Calu3 (cell line): Measurements from ENCODE around the gene R3HDM2. TPM values are rescaled to one million over a fixed set of nuclear protein-coding genes. Genes with fewer than 3 reads are reported as not detected.
"Not testable (repeated sequence)": the region's sequence is repeated elsewhere in the genome, so short reads cannot be mapped to it uniquely, and the experiment has no call there.

Source experiments
- BruUV-seq: library from RNA; stranded (reverse); fragments of 400-500 nt; replicated peaks from 2 replicates; lab custom pipeline; 2021; lab: Mats Ljungman, UMichigan
- CTCF ChIA-PET: fragments of 300-600 bp; sonication (Branson Sonifier 250); formaldehyde crosslinking; loops from one replicate; lab custom pipeline; 2022; ENCODE audit warnings: antibody characterized with exemption; lab: Charles Lee
- DNase-seq: peaks from one replicate; pipeline ENCODE4 v3.0.0; 2022
- H3K27ac Mint-ChIP-seq: one replicate; pipeline ENCODE4 v1.8.0; 2022; ENCODE audit warnings: mixed read lengths; ENCODE audit not compliant: unreplicated experiment
- H3K27me3 Mint-ChIP-seq: one replicate; pipeline ENCODE4 v1.8.0; 2022; ENCODE audit warnings: mixed read lengths; ENCODE audit not compliant: unreplicated experiment
- H3K36me3 Mint-ChIP-seq: one replicate; pipeline ENCODE4 v1.8.0; 2022; ENCODE audit warnings: mild to moderate bottlenecking, moderate library complexity, mixed read lengths; ENCODE audit not compliant: insufficient read depth, unreplicated experiment
- H3K4me1 Mint-ChIP-seq: one replicate; pipeline ENCODE4 v1.8.0; 2022; ENCODE audit warnings: mild to moderate bottlenecking, low read depth, mixed read lengths; ENCODE audit not compliant: unreplicated experiment
- H3K4me3 Mint-ChIP-seq: one replicate; pipeline ENCODE4 v1.8.0; 2022; ENCODE audit warnings: mild to moderate bottlenecking, low read depth, moderate library complexity, mixed read lengths; ENCODE audit not compliant: unreplicated experiment
- H3K9me3 Mint-ChIP-seq: one replicate; pipeline ENCODE4 v1.8.0; 2022; ENCODE audit warnings: low read depth, mixed read lengths; ENCODE audit not compliant: unreplicated experiment
- intact Hi-C: fragments of 100-400 bp; cut with micrococcal nuclease; formaldehyde crosslinking; loops from one replicate; pipeline ENCODE4 v1.10.0; 2022; ENCODE audit not compliant: unreplicated experiment
- total RNA-seq: library from RNA; stranded (reverse); gene quantifications from 2 replicates; pipeline ENCODE4 v1.2.3, GENCODE V29; 2022
- TF ChIP-seq, protein P1 (sequence below): fragments of 200-600 bp; IDR thresholded peaks from one replicate; pipeline ENCODE4 v1.8.0; 2022; ENCODE audit warnings: antibody characterized with exemption; ENCODE audit not compliant: unreplicated experiment

Gene R3HDM2
- total RNA-seq, 1 experiment from 2014 or later: 77.3 TPM

DNA sequence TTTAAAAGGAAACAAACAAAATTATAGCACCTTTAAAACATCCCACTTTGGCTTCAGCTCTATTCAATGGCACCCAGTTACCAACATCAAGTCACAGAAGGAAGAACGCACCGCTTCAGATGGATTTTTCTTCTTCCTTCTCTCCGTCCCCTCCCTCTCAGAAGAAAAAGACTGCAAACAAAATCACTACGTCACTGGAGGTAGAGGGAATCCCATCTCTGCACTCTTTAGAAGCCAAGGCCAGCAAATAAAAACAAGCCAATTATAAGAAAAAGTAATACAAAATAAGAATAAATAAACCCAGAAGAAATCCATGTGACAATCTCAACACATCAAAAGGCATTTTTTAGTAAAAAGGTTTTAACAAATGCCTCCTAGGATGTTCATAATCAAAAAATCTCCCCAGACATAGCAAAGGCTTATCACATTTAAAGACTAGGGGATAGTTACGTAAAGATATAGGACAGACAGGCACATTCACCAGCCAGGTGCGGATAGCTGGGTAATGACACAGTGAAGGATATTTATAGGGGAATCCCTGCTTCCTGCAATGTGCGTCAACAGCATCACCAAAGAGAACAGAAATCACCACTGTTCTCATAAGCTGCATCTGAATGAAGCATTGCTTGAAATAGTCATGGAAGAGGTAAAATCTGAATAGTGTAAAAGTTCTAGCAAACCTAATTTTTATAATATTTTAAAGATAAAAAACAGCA, 89.4 kb downstream of the R3HDM2 start:
- intact Hi-C loops: no loop called here
- CTCF ChIA-PET: interaction anchor here (1.1 to 1.3 kb wide), 2 partner anchors 27 to 111 kb away, joined by 3 read pairs; no protein-coding TSS in a partner anchor
- Mint-ChIP-seq H3K4me3 (no peak overlapping the region), H3K4me1 (no peaks in the 10 kb centered on the region), H3K27me3 (no peaks in the 10 kb centered on the region), H3K9me3 (no peaks in the 10 kb centered on the region), H3K27ac (no peak overlapping the region), H3K36me3 (no peaks in the 10 kb centered on the region)
- DNase-seq: no peak
- TF ChIP-seq, protein P1, sequence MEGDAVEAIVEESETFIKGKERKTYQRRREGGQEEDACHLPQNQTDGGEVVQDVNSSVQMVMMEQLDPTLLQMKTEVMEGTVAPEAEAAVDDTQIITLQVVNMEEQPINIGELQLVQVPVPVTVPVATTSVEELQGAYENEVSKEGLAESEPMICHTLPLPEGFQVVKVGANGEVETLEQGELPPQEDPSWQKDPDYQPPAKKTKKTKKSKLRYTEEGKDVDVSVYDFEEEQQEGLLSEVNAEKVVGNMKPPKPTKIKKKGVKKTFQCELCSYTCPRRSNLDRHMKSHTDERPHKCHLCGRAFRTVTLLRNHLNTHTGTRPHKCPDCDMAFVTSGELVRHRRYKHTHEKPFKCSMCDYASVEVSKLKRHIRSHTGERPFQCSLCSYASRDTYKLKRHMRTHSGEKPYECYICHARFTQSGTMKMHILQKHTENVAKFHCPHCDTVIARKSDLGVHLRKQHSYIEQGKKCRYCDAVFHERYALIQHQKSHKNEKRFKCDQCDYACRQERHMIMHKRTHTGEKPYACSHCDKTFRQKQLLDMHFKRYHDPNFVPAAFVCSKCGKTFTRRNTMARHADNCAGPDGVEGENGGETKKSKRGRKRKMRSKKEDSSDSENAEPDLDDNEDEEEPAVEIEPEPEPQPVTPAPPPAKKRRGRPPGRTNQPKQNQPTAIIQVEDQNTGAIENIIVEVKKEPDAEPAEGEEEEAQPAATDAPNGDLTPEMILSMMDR: no peak
- no TSS peak for BruUV-seq

DNA sequence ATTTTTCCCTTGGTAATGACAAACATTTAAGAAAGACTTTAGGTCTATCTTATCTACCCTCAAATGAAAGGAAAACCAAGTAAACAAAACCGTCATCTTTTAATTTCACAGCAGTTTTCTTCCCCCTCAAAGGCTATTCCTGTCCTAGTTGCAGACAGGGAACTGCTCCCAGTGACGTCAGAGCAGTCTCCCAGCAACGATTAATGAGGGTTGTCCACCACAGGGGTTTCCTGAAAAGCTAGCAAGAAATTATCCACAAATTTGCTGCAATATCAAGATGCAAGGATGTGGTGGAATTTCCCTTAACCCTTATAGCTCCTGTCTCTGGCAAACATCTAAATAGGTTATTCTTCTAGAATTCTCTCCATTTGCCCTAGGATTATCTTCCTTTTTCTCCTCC, 90.7 kb downstream of the R3HDM2 start:
- Mint-ChIP-seq H3K36me3 (no peaks in the 10 kb centered on the region), H3K27ac (no peak overlapping the region), H3K9me3 (no peaks in the 10 kb centered on the region), H3K4me1 (no peaks in the 10 kb centered on the region), H3K27me3 (no peaks in the 10 kb centered on the region), H3K4me3 (no peak overlapping the region)
- intact Hi-C loops: no loop called here
- BruUV-seq: no TSS peak
- CTCF ChIA-PET: no interaction called here
- no peak for DNase-seq
- TF ChIP-seq, protein P1: no peak

DNA sequence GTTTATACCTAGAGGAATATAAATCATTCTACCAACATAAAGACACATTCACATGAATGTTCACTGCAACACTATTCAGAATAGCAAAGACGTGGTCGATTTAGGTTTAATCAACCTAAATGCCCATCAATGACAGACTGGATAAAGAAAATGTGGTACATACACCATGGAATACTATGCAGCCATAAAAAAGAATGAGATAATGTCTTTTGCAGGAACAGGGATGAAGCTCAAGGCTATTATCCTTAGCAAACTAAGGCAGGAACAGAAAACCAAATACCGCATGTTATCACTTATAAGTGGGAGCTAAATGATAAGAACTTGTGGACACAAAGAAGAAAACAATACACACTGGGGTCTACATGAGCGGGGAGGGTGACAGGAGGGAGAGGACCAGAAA, 94.5 kb downstream of the R3HDM2 start:
- H3K4me3 Mint-ChIP-seq, H3K27ac Mint-ChIP-seq, H3K9me3 Mint-ChIP-seq, H3K4me1 Mint-ChIP-seq, DNase-seq, intact Hi-C loops, H3K36me3 Mint-ChIP-seq, H3K27me3 Mint-ChIP-seq, BruUV-seq, CTCF ChIA-PET: not testable (repeated sequence)

DNA sequence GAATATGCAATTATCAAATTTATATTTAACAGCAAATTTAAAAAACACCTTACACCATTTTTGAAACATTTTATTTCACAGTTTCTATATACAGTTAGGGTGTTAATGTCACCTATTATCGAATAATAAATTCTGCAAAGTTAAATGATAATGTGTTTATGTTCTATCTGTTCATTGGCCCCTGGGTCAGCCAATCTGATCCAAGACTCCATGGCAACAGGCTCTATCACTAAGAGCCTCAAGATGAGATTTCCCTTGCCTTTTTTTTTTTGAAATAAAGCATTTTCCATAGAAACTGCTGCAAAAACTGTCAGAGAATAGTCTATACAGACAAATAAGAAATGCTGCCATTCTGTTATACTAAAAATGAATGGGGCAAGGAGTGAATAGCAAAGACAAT, 96.6 kb downstream of the R3HDM2 start:
- TF ChIP-seq, protein P1: no peak
- H3K9me3 Mint-ChIP-seq: no peaks in the 10 kb centered on the region
- H3K4me3 Mint-ChIP-seq: no peak overlapping the region
- no peaks in the 10 kb centered on the region for H3K27me3 Mint-ChIP-seq
- peaks cover 8% of the 10 kb centered on the region for H3K36me3 Mint-ChIP-seq
- H3K27ac Mint-ChIP-seq: no peak overlapping the region
- BruUV-seq: no TSS peak
- CTCF ChIA-PET: no interaction called here
- no peak for DNase-seq
- no peaks in the 10 kb centered on the region for H3K4me1 Mint-ChIP-seq
- intact Hi-C loops: no loop called here
